ENCODE results near the gene ADAMTS4. TPM values are rescaled to one million over a fixed set of nuclear protein-coding genes. Genes with fewer than 3 reads are reported as not detected.

The ADAMTS4 gene
- total RNA-seq, 1 donor from 2014 or later = 0.22 TPM

- Mint-ChIP-seq H3K27ac (no peak overlapping the region), H3K36me3 (ENCODE audit: insufficient read depth) (peaks cover 30% of the 10 kb centered on the region), H3K4me3 (ENCODE audit: low read depth) (no peak overlapping the region), H3K4me1 (ENCODE audit: low read depth) (peaks cover 34% of the 10 kb centered on the region), H3K9me3 (ENCODE audit: low read depth) (no peaks in the 10 kb centered on the region), H3K27me3 (no peaks in the 10 kb centered on the region)
- DNase-seq (ENCODE audit: low spot score, unreplicated experiment) = no peak
- TF ChIP-seq CTCF (IDR thresholded peaks at IDR 0.05; ENCODE audit: unreplicated experiment) = no peak
These were observed 15.5 kb upstream of the ADAMTS4 start for GRCh38 chr1:161214369-161214768.

DNA sequence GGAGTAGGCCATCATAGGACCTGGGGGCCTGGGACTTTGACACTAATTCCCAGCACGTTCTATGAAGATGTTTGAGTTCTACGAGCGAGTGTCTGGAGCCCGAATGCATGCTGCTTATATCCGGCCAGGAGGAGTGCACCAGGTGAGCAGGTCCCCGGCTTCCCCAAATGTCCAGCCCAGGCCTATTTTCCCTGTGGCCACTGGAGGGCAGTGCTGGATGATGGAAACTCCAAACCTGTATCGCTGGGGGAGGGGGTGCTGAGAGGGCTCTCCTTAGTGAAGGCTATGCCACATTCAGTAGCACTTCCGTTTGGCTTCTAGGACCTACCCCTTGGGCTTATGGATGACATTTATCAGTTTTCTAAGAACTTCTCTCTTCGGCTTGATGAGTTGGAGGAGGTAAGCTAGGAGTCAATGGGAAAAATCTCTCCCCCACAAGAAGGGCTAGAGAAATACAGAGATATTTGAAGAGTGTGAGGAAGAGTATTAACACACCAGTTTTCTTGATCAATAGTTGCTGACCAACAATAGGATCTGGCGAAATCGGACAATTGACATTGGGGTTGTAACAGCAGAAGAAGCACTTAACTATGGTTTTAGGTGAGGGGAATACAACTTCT is 11.0 kb upstream of the ADAMTS4 start:
- H3K4me3 Mint-ChIP-seq (ENCODE audit: low read depth) = no peak overlapping the region
- no peaks in the 10 kb centered on the region for H3K9me3 Mint-ChIP-seq (ENCODE audit: low read depth)
- H3K4me1 Mint-ChIP-seq (ENCODE audit: low read depth) = peaks cover 3% of the 10 kb centered on the region
- peak; percentile 74 for DNase-seq (ENCODE audit: low spot score, unreplicated experiment)
- TF ChIP-seq CTCF (IDR thresholded peaks at IDR 0.05; ENCODE audit: unreplicated experiment) = peak; percentile 95
- H3K27ac Mint-ChIP-seq = peak overlapping the region; percentile 35
- no peaks in the 10 kb centered on the region for H3K27me3 Mint-ChIP-seq
- peaks cover 31% of the 10 kb centered on the region for H3K36me3 Mint-ChIP-seq (ENCODE audit: insufficient read depth)

GRCh38 chr1:161207173-161207572 is 8.3 kb upstream of the ADAMTS4 start:
- DNase-seq (ENCODE audit: low spot score, unreplicated experiment) = no peak
- no peak overlapping the region for H3K27ac Mint-ChIP-seq
- H3K9me3 Mint-ChIP-seq (ENCODE audit: low read depth) = no peaks in the 10 kb centered on the region
- no peak for TF ChIP-seq CTCF (IDR thresholded peaks at IDR 0.05; ENCODE audit: unreplicated experiment)
- peaks cover 10% of the 10 kb centered on the region for H3K4me1 Mint-ChIP-seq (ENCODE audit: low read depth)
- H3K27me3 Mint-ChIP-seq = no peaks in the 10 kb centered on the region
- H3K36me3 Mint-ChIP-seq (ENCODE audit: insufficient read depth) = peaks cover 21% of the 10 kb centered on the region
- no peak overlapping the region for H3K4me3 Mint-ChIP-seq (ENCODE audit: low read depth)

GRCh38 chr1:161206411-161207140 is 7.7 kb upstream of the ADAMTS4 start:
- Mint-ChIP-seq H3K9me3 (ENCODE audit: low read depth) (no peaks in the 10 kb centered on the region), H3K36me3 (ENCODE audit: insufficient read depth) (peaks cover 16% of the 10 kb centered on the region), H3K27me3 (no peaks in the 10 kb centered on the region), H3K4me1 (ENCODE audit: low read depth) (peaks cover 11% of the 10 kb centered on the region), H3K4me3 (ENCODE audit: low read depth) (no peak overlapping the region), H3K27ac (no peak overlapping the region)
- TF ChIP-seq CTCF (IDR thresholded peaks at IDR 0.05; ENCODE audit: unreplicated experiment) = no peak
- DNase-seq (ENCODE audit: low spot score, unreplicated experiment) = no peak

DNA sequence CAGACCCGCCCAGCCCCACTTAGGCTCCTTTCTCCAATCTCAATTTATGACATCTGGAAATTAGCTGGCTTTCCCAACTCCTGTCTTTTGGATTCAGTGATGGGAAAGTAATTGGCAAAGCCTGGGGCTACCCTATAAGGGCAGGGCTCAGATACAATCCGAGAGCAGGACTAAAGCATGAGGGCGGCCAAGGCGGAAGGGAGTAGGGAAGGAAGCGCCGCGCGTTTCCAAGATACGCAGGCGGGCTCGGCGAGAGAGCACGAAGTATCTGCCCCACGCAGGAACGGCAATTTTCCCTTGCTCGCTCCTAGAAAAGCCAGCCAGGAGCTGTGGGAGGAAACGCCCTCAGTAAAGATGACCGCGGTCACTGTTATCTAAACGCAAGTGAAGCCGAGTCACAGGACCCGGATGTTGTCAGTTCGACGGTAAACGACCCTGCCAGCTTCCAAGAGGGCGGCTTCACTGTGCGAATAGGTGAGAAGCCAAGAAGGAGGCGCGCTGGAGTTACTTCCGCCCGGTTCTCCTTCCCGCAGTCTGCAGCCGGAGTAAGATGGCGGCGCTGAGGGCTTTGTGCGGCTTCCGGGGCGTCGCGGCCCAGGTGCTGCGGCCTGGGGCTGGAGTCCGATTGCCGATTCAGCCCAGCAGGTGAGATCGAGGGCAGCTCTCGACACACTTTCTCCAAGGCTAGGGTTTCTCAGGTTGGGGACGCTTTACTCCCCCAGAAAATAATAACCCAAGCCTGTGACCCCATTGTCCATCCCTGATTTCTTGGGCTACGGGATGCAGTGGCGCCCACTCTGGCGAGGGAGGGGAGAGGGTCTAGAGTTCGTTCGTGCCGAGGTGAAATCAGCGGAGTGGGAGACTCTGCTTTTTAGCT is 3.2 kb upstream of the ADAMTS4 start, which contains the start of gene NDUFS2:
TSS of gene NDUFS2 (plus strand) at position 532 of the 877 bp plus-strand sequence. CDS start at position 551, 19 bp downstream.
- peak; percentile 56 for TF ChIP-seq CTCF (IDR thresholded peaks at IDR 0.05; ENCODE audit: unreplicated experiment)
- peak within 1 kb of the TSS; percentile 98 for H3K27ac Mint-ChIP-seq
- H3K27me3 Mint-ChIP-seq = peaks cover 3% of the 10 kb centered on the region
- peaks cover 10% of the 10 kb centered on the region for H3K36me3 Mint-ChIP-seq (ENCODE audit: insufficient read depth)
- DNase-seq (ENCODE audit: low spot score, unreplicated experiment) = peak; percentile 92
- peaks cover 16% of the 10 kb centered on the region for H3K4me1 Mint-ChIP-seq (ENCODE audit: low read depth)
- no peaks in the 10 kb centered on the region for H3K9me3 Mint-ChIP-seq (ENCODE audit: low read depth)
- peak within 1 kb of the TSS; percentile 85 for H3K4me3 Mint-ChIP-seq (ENCODE audit: low read depth)
